Activated T-cell treated with anti-CD3 and anti-CD28 coated beads, Interleukin-2, amount 50 U/mL, for 72 hours (primary cell): Measurements from ENCODE around the gene RPL34. TPM values are rescaled to one million over a fixed set of nuclear protein-coding genes. Genes with fewer than 3 reads are reported as not detected.
"Not testable (repeated sequence)": the region's sequence is repeated elsewhere in the genome, so short reads cannot be mapped to it uniquely, and the experiment has no call there.

Experiments used
- ATAC-seq, 2 donors: fragments of 150-1000 bp; cut with Tn5 transposase; replicated peaks in 1 of 2; 2 replicates each; pipeline ENCODE4 v1.10.0; 2021; ENCODE audit warnings: moderate library complexity in 2 of 2, mild to moderate bottlenecking in 1 of 2
- DNase-seq, 2 donors: peaks; one replicate each; pipeline ENCODE4 v3.0.0; 2021 to 2022; ENCODE audit warnings: mixed read lengths in 1 of 2
- H3K27ac Mint-ChIP-seq: one replicate; pipeline ENCODE4 v1.8.0; 2022; ENCODE audit warnings: mild to moderate bottlenecking, moderate library complexity, mixed read lengths
- H3K27me3 Mint-ChIP-seq: one replicate; pipeline ENCODE4 v1.8.0; 2022; ENCODE audit warnings: low read depth, mixed read lengths
- H3K36me3 Mint-ChIP-seq, 2 donors: one replicate each; pipeline ENCODE4 v1.8.0; 2022; ENCODE audit warnings: mixed read lengths in 2 of 2, mild to moderate bottlenecking in 1 of 2; ENCODE audit not compliant: insufficient read depth in 2 of 2
- H3K4me1 Mint-ChIP-seq: one replicate; pipeline ENCODE4 v1.8.0; 2022; ENCODE audit warnings: low read depth, mixed read lengths
- H3K4me3 Mint-ChIP-seq, 2 donors: one replicate each; pipeline ENCODE4 v1.8.0; 2022; ENCODE audit warnings: mild to moderate bottlenecking in 2 of 2, mixed read lengths in 2 of 2, moderate library complexity in 2 of 2
- H3K9me3 Mint-ChIP-seq, 2 donors: one replicate each; pipeline ENCODE4 v1.8.0; 2022; ENCODE audit warnings: mixed read lengths in 2 of 2
- total RNA-seq, 2 donors: library from RNA; stranded (reverse); gene quantifications; one replicate each; pipeline ENCODE4 v1.2.3, GENCODE V29; 2022

RPL34 gene
- 1,000 to 10,000 TPM; 1,826 to 1,920 TPM for total RNA-seq

DNA sequence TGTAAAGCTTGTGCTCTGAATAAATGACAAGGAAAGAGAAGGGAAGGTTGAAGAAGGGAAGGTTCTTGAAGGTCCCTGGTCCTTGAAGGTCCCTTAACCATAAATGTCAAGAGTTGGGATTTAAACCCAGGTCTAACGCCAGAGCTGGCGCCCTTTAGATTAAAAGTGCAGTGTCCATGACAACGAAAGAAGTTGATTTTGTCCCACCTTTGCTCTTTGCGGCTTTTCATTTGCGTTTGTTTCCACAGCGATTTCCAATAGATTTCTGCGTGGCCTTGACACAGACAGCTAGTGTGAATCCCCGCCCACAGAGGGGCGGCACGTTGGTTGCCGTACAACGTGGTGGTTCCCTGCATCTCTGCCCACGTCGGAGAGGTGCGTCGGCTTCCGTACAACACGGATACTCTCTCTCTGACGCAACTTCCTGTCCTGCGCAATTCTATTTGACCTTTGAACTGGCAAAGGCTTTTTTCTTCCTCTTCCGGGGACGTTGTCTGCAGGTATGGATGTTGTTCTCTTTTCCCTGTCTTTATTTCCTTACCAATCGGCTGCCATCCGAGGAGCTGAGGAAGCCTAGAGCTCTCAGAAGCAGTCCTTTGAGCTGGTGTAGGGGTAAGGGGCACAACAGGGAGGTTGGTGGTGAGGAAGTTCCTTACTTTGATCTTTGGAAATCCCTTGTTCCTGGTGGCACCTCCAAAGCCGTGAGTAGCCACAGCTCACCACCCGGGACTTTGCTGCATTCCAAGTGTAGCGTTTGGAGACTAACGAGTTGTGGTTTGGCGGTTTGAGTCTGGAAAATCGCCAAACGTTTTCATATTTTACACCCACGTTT lies at the start of gene RPL34:
RPL34 (plus strand) TSS at position 476 of the 832 bp plus-strand sequence. CDS start 1,384 bp downstream, outside the sequence.
- Mint-ChIP-seq H3K27ac (peak within 1 kb of the TSS; percentile 96), H3K9me3 (no peaks in the 10 kb centered on the region), H3K4me3 (peak within 1 kb of the TSS; percentile 83 to 100), H3K27me3 (no peaks in the 10 kb centered on the region), H3K4me1 (peaks cover 63% of the 10 kb centered on the region), H3K36me3 (peaks cover 35 to 58% of the 10 kb centered on the region in 2 donors)
- ATAC-seq, result peak; percentile 96
- DNase-seq, result peak; percentile 96 to 98

DNA sequence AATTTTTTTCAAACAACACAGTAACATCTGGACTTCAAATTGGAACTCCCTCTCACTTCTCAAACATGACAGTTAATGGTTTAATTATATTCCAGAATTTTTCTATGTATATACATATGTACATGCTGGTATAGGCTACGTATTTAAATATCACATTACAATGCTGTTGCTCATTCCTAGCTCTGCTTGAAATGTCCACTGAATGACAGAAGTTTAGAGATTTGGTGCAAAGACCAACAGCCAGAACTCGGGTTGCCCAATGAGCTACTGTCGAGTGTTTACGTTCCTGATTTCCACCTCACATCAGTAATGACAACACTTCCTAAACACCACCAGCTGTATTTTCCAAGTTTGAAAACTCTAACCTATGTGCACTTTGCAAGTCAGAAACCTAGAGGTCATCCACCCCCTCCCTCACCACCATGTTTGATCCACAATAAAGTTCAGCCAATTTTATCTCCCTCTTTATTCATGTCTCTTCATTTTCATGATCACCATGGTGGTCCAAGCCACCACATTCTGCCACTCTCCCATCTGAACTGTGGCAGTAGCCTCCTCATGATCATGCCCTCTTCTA lies 49.3 kb upstream of the RPL34 start:
- no peak overlapping the region for H3K4me3 Mint-ChIP-seq
- DNase-seq, result no peak
- no peaks in the 10 kb centered on the region for H3K36me3 Mint-ChIP-seq
- no peak overlapping the region for H3K27ac Mint-ChIP-seq
- H3K27me3 Mint-ChIP-seq, result no peaks in the 10 kb centered on the region
- H3K9me3 Mint-ChIP-seq, result no peaks in the 10 kb centered on the region
- no peak for ATAC-seq
- peaks cover 20% of the 10 kb centered on the region for H3K4me1 Mint-ChIP-seq

DNA sequence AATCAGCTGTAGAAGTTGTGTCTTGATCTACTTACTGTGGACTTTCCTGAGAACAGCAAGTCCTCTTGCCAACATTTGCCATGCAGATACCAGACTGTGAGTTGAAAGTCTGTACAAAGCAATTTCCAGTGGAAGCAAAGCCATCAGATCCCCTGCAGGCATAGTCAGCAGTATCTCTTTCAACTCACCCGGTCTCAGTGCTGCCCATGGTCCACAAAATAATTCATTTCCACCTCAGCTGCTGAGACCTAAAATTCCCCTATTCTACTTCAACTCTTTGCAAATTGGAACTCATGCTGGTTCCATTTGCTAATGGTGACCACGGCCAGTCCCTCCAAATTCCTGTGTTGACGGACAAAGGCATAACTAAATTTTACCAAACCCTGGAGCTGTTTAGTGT lies 46.0 kb upstream of the RPL34 start:
- no peaks in the 10 kb centered on the region for H3K9me3 Mint-ChIP-seq
- no peak for DNase-seq
- no peak overlapping the region for H3K27ac Mint-ChIP-seq
- ATAC-seq, result no peak
- H3K27me3 Mint-ChIP-seq, result no peaks in the 10 kb centered on the region
- no peaks in the 10 kb centered on the region for H3K36me3 Mint-ChIP-seq
- H3K4me3 Mint-ChIP-seq, result no peak overlapping the region
- H3K4me1 Mint-ChIP-seq, result peaks cover 17% of the 10 kb centered on the region

DNA sequence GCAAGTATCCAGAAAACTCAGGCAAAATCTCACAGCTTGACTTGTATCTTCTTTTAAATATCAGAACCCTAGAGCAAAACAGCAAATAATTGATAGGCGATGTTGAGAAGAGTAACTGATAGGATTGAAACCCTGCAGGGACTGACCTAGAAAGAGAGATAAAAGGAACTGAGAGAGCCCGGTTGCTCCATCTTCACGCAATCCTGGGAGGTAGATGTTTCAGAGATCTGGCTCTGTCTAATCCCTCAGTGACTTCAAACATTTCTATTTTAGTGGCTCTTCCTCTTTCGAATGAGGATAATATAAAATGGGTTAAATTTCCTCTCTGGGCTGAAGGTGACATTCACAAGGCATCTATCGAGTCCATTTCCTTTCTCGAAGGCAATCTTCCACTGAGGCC lies 39.3 kb upstream of the RPL34 start:
- Mint-ChIP-seq H3K4me1 (peaks cover 11% of the 10 kb centered on the region), H3K27ac (no peak overlapping the region)

DNA sequence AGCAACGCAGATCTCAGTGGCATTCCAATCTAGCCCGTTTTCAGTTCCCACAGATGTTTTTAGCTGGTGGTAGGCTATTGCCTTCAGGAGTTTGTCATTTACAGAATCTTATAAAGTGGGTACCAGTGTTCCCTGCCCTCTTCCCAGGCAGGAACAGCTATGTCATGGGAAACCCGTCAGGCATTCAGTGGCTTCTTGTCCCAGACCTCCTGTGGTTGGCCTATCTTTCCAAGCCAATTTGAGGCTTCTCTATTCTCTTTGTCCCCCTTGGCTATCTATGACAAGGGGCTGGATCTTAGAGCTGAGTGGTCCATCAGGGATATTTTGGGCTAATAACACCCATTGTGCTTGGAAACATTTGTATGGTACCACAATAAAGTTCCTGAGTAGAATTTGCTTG lies 33.6 kb upstream of the RPL34 start:
- Mint-ChIP-seq H3K4me1 (peaks cover 5% of the 10 kb centered on the region), H3K9me3 (peaks cover 0 to 1% of the 10 kb centered on the region in 2 donors), H3K27ac (no peak overlapping the region), H3K36me3 (peaks cover 0 to 4% of the 10 kb centered on the region in 2 donors), H3K4me3 (no peak overlapping the region), H3K27me3 (no peaks in the 10 kb centered on the region)
- DNase-seq (no peak), ATAC-seq (no peak)

More for the DNA sequence above, 39.3 kb upstream of the RPL34 start:
- no peaks in the 10 kb centered on the region for H3K36me3 Mint-ChIP-seq
- no peak overlapping the region for H3K4me3 Mint-ChIP-seq
- no peaks in the 10 kb centered on the region for H3K27me3 Mint-ChIP-seq
- H3K9me3 Mint-ChIP-seq, result peaks cover 0 to 1% of the 10 kb centered on the region in 2 donors
- no peak for ATAC-seq
- no peak for DNase-seq

DNA sequence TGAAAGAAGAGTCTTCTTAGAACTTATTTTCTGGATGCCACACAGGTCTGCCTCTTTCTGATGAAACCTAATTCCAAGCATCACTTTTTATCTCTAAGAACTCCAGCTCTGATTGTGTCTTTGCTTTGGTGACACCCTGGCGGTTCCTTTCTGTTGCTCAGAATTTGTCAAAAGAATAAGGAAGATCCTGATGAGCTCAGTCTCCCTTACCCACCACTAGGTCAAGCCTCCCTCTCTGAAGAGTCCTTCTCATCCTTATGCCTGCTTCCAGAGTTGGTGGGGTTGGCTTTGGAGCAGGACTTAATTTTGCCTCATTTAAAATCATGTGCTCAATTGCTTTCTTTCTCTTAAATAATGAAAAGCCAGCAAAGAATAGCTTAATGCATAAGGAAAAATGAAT lies 31.5 kb upstream of the RPL34 start:
- Mint-ChIP-seq H3K27ac (no peak overlapping the region), H3K27me3 (no peaks in the 10 kb centered on the region), H3K36me3 (peaks cover 1 to 8% of the 10 kb centered on the region in 2 donors), H3K4me1 (no peaks in the 10 kb centered on the region), H3K9me3 (no peaks in the 10 kb centered on the region), H3K4me3 (no peak overlapping the region)
- ATAC-seq (no peak), DNase-seq (no peak)

DNA sequence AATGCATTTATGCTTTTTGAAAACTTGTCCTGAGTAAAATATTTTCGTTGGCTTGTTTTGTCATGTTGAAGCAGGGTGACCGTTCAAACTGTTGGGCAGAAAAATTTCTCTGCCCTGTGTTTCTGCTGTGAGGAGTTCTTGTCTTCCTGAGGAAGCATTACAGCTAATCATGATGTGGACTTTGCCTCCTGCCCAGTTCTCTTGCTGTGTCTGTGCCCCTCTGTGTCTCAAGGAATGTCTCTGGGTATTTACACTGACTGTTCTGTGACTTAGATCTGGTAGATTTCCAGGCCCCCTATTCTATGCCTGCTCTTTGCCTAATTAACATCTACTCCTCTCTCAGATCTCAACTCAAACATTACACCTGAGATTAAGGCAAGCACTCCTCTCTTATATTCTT lies 30.4 kb upstream of the RPL34 start:
- no peaks in the 10 kb centered on the region for H3K27me3 Mint-ChIP-seq
- peaks cover 1 to 10% of the 10 kb centered on the region in 2 donors for H3K36me3 Mint-ChIP-seq
- ATAC-seq (no peak), DNase-seq (no peak)
- H3K27ac Mint-ChIP-seq, result no peak overlapping the region
- H3K4me1 Mint-ChIP-seq, result no peaks in the 10 kb centered on the region
- H3K9me3 Mint-ChIP-seq, result no peaks in the 10 kb centered on the region
- H3K4me3 Mint-ChIP-seq, result no peak overlapping the region

DNA sequence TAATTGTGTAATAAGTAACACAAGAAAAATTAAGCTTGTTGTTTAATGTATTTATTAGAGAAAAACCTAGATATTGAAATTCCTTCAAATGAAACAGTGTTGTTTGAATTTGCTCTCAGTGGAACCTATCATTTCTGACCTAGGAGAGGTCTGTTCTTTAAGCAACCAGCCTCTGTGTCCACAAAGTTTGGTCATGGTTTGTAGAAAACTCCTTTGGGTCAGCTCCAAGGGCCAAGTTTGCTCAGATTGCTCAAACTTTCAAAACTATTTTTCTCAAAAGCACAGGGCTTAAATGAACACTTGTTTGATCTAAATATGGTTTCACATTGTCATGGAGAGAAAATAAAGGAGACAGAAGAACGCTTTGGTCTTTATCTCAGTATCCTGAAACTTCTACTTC lies 29.6 kb upstream of the RPL34 start:
- H3K9me3 Mint-ChIP-seq, result no peaks in the 10 kb centered on the region
- peaks cover 1 to 10% of the 10 kb centered on the region in 2 donors for H3K36me3 Mint-ChIP-seq
- ATAC-seq, result no peak

DNA sequence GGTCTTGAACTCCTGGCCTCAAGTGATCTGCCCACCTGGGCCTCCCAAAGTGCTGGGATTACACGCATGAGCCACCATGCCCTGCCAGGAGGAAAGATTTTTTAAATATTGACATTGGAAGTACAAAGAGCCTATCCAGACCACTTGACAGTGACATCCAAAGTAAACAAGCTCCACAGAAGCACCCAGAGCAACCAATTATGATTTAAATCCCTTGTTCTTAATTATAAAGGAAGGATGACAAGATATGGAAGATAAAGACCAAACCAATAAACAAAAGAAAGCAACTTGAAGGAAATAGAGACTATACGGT lies 27.7 kb upstream of the RPL34 start:
- peaks cover 1 to 14% of the 10 kb centered on the region in 2 donors for H3K36me3 Mint-ChIP-seq
- H3K4me3 Mint-ChIP-seq, result no peak overlapping the region
- no peaks in the 10 kb centered on the region for H3K9me3 Mint-ChIP-seq
- DNase-seq (no peak), ATAC-seq (no peak)
- H3K4me1 Mint-ChIP-seq, result no peaks in the 10 kb centered on the region
- no peak overlapping the region for H3K27ac Mint-ChIP-seq
- no peaks in the 10 kb centered on the region for H3K27me3 Mint-ChIP-seq

More for the DNA sequence above, 29.6 kb upstream of the RPL34 start:
- Mint-ChIP-seq H3K27ac (no peak overlapping the region), H3K4me3 (no peak overlapping the region), H3K27me3 (no peaks in the 10 kb centered on the region), H3K4me1 (no peaks in the 10 kb centered on the region)
- DNase-seq, result no peak

DNA sequence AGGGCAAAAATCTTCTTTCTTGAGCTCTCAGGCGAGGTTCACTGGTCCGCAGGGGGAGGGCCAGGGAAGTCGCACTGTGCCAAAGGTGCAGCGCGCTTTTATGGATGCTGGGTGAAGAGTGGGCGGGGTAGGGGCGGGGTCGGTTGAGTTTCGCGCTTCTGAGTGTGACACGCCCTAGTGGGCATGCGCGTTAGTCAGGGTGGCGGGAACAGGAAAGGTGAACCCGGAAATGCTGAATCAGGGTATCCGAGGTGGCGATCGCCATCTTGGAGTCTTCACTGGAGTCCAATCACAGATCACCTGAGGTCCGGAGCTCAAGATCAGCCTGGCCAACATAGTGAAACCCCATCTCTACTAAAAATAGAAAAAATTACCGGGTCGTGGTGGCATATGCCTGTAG lies 26.1 kb upstream of the RPL34 start:
- DNase-seq, H3K4me3 Mint-ChIP-seq, ATAC-seq, H3K9me3 Mint-ChIP-seq, H3K27me3 Mint-ChIP-seq, H3K27ac Mint-ChIP-seq, H3K4me1 Mint-ChIP-seq: not testable (repeated sequence)
- H3K36me3 Mint-ChIP-seq, result peaks cover 1 to 14% of the 10 kb centered on the region in 2 donors

DNA sequence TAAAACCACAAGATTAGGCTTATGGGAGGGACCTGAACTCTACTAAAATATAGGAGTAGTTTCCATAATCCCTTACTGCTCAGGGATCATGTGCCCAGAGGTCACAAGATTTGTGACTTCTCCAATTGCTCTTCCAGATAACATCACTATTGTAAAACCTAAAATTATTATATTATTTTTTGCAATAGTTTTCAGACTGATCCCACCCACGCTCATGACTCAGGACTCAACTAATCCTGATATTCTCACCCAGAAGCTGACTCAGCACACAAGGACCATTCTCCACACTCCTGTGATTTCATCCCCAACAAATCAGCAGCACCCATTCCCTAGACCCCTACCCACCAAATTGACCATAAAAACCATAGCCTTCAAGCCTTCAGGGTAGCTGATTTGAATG lies 24.0 kb upstream of the RPL34 start:
- ATAC-seq, result no peak
- H3K27me3 Mint-ChIP-seq, result no peaks in the 10 kb centered on the region

DNA sequence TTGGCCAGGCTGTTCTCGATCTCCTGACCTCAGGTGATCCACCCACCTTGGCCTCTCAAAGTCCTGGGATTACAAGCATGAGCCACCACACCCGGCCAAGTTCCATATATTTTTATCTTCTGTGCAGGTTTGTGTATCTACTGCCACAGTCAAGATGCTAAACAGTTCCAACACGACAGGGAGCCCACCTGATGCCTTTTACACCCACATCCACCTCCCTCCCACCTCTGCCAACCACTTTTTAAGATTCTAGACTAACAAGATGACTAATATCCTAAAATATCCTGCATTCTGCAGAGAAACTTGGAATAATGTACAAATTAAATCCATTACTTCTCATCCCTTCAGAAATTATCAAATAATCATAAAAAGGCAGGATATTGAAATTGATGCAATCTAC lies 19.3 kb upstream of the RPL34 start:
- peaks cover 14% of the 10 kb centered on the region for H3K4me1 Mint-ChIP-seq
- no peak for ATAC-seq
- H3K27ac Mint-ChIP-seq, result no peak overlapping the region
- no peaks in the 10 kb centered on the region for H3K9me3 Mint-ChIP-seq
- H3K27me3 Mint-ChIP-seq, result no peaks in the 10 kb centered on the region
- no peak for DNase-seq
- H3K36me3 Mint-ChIP-seq, result peaks cover 2 to 6% of the 10 kb centered on the region in 2 donors
- H3K4me3 Mint-ChIP-seq, result no peak overlapping the region

More for the DNA sequence above, 24.0 kb upstream of the RPL34 start:
- Mint-ChIP-seq H3K27ac (no peak overlapping the region), H3K4me1 (peaks cover 5% of the 10 kb centered on the region), H3K36me3 (peaks cover 1 to 11% of the 10 kb centered on the region in 2 donors), H3K4me3 (no peak overlapping the region), H3K9me3 (no peaks in the 10 kb centered on the region)
- DNase-seq, result no peak

DNA sequence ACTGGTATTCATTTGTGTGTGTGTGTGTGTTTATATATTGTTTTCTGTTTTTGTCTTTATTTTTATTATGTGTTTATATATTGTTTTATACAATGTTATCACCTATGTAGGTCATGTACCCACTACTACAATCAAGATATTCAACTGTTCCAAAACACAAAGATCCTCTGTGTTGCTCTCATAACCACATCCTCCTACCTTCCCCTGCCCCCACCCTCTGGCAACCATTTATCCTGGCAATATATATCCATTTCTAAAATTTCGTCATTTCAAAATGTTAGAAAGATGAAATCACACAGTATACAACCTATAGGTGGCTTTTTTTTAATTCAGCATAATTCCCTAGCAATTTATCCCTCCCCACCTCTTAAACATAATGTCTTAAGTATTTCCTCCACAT lies 18.8 kb upstream of the RPL34 start:
- Mint-ChIP-seq H3K27ac (peak overlapping the region; percentile 9), H3K27me3 (no peaks in the 10 kb centered on the region), H3K4me1 (peaks cover 14% of the 10 kb centered on the region), H3K36me3 (peaks cover 3 to 6% of the 10 kb centered on the region in 2 donors), H3K9me3 (no peaks in the 10 kb centered on the region), H3K4me3 (no peak overlapping the region)
- ATAC-seq (peak in 1 of 2 donors; percentile 35), DNase-seq (no peak)
